Right lobe of liver (tissue), 6 donors: ENCODE results near the gene FEN1. TPM values are rescaled to one million over a fixed set of nuclear protein-coding genes. Genes with fewer than 3 reads are reported as not detected.

Experiments
- ATAC-seq, 4 donors: fragments of 200-7000 bp; cut with Tn5 transposase; one replicate each; pipeline ENCODE4 v1.9.1; 2020; ENCODE audit warnings: mild to moderate bottlenecking in 4 of 4, moderate library complexity in 4 of 4
- DNase-seq, 3 donors: peaks; one replicate each; pipeline ENCODE4 v3.0.0-alpha.2; 2020
- H3K27ac ChIP-seq, 3 donors: fragments of 200-600 bp; one replicate each; pipeline ENCODE4 v1.8.0; 2022
- H3K27me3 ChIP-seq, 2 donors: fragments of 200-600 bp; one replicate each; pipeline ENCODE4 v1.8.0; 2022
- H3K36me3 ChIP-seq, 4 donors: fragments of 200-600 bp; sonication (generic) in 1 of 4; one replicate each; pipeline versions ENCODE4 v1.5.1 to v1.8.0; 2017 to 2022; ENCODE audit warnings: control low read depth in 1 of 4
- H3K4me1 ChIP-seq, 4 donors: fragments of 200-600 bp; sonication (generic) in 1 of 4; one replicate each; pipeline versions ENCODE4 v1.5.1 to v1.8.0; 2017 to 2022; ENCODE audit warnings: control low read depth in 1 of 4
- H3K4me3 ChIP-seq, 3 donors: fragments of 200-600 bp; one replicate each; pipeline ENCODE4 v1.8.0; 2022
- H3K9me3 ChIP-seq, 4 donors: fragments of 200-600 bp; sonication (generic) in 1 of 4; one replicate each; pipeline versions ENCODE4 v1.5.1 to v1.8.0; 2017 to 2022; ENCODE audit warnings: control low read depth in 1 of 4
- POLR2A ChIP-seq: fragments of 450-650 bp; IDR thresholded peaks from one replicate; pipeline ENCODE4 v1.6.1; 2017; ENCODE audit warnings: antibody characterized with exemption, mild to moderate bottlenecking
- WGBS: methylation state at CpG from one replicate; pipeline ENCODE4 v1.1.6; 2018; ENCODE audit warnings: low coverage, low lambda C conversion rate; ENCODE audit not compliant: insufficient coverage; ENCODE audit errors: missing lambda C conversion rate; 5-methylcytosine and 5-hydroxymethylcytosine counted together
- intact Hi-C, 2 donors: fragments of 100-400 bp; cut with DNase I; formaldehyde crosslinking; loops; one replicate each; pipeline versions ENCODE4 v1.11.2 to v1.14.1; 2022
- total RNA-seq, 6 experiments: library from RNA; depleted of rRNA in 2 of 6; stranded (reverse); fragments of >200 nt in 2 of 6; fragmentation: NEBNext Ultra II Directional in 3 of 6; extraction: Animal tissue kit (Norgen Biotek cat#: 25700) in 3 of 6; gene quantifications; one replicate each; pipeline versions ENCODE4 v1.1.0 to v1.2.4, GENCODE V29; 2016 to 2023
- TF ChIP-seq, protein P1 (sequence below), 4 donors: fragments of 200-600 bp in 3 of 4; fragments of 450-650 bp in 1 of 4; IDR thresholded peaks; one replicate each; pipeline versions ENCODE4 v1.5.1 to v1.8.0; 2016 to 2022; ENCODE audit warnings: antibody characterized with exemption in 4 of 4, mild to moderate bottlenecking in 2 of 4
- donor health status: DM: no; HTN: yes; CAD: no.
- donor health status: DM: no; HTN: no; CAD: no.
- donor health status: DM: no; HTN: no; CAD: no.
- donor health status: DM: no; HTN: yes; CAD: no.
- donor health status: DM: no; HTN: yes; CAD: no.

FEN1 gene
- total RNA-seq, 6 experiments from 2014 or later: 4.0 to 13.3 (median 5.4) TPM

GRCh38 chr11:61840371-61840770 is 47.7 kb downstream of the FEN1 start:
- TF ChIP-seq POLR2A: no peak
- TF ChIP-seq, protein P1, sequence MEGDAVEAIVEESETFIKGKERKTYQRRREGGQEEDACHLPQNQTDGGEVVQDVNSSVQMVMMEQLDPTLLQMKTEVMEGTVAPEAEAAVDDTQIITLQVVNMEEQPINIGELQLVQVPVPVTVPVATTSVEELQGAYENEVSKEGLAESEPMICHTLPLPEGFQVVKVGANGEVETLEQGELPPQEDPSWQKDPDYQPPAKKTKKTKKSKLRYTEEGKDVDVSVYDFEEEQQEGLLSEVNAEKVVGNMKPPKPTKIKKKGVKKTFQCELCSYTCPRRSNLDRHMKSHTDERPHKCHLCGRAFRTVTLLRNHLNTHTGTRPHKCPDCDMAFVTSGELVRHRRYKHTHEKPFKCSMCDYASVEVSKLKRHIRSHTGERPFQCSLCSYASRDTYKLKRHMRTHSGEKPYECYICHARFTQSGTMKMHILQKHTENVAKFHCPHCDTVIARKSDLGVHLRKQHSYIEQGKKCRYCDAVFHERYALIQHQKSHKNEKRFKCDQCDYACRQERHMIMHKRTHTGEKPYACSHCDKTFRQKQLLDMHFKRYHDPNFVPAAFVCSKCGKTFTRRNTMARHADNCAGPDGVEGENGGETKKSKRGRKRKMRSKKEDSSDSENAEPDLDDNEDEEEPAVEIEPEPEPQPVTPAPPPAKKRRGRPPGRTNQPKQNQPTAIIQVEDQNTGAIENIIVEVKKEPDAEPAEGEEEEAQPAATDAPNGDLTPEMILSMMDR (IDR thresholded peaks at IDR 0.05): no peak
- no peak overlapping the region for H3K27ac ChIP-seq
- peaks cover 0 to under 1% (median 0%) of the 10 kb centered on the region in 4 donors for H3K4me1 ChIP-seq
- WGBS: 72% methylated on average over 6 of the region's 7 CpGs
- no peaks in the 10 kb centered on the region for H3K27me3 ChIP-seq
- ATAC-seq (no peak), DNase-seq (no peak)
- intact Hi-C loops: no loop called here
- H3K9me3 ChIP-seq: no peaks in the 10 kb centered on the region
- H3K36me3 ChIP-seq: peaks cover 0 to 11% (median 0%) of the 10 kb centered on the region in 4 donors
- H3K4me3 ChIP-seq: no peak overlapping the region

DNA sequence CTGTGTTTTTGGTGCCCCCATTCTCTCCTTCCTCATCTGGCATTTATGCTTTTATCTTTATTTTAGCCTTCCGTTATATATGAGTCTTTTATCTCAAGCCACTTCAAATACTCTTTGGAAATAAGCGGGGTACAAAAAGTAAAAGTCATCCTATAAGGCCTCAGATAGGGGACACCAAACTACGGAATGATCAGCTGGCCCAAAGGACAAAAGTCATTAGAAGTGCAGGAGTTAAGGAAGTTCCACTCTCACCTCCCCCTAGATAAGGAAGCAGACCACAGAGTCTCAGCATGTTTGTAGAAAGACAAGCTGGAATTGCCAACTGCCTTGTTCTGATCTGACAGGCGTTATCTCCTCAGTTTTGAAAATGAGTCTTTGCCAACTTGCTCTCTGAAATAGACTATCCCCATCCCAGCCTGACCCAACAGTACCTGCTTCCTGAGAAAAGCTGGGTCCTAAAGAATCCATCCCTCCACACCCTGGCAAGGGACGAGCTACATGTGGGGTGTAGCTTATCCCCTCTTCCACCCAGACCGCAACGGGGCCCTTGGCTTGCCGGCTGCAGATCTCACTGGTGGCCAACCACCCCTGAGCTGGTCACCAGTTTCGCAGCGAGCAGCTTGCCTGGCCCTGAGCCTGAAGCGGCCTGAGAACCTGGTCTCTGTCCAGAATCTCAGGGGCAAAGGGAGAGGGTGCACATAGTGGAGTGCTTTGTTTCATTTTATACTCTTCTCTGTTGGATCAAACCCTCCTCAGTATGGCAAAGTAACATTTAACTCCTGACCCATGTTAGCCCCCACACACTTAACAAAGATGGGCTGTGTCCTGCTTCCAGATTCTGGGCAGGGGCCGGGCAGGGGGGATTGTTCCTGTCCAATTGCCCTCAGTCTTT is 49.2 kb downstream of the FEN1 start:
- Histone ChIP-seq H3K4me3 (no peak overlapping the region), H3K9me3 (no peaks in the 10 kb centered on the region), H3K27ac (no peak overlapping the region), H3K27me3 (no peaks in the 10 kb centered on the region), H3K36me3 (peaks cover 0 to 11% (median 0%) of the 10 kb centered on the region in 4 donors), H3K4me1 (peaks cover 0 to 13% (median 0%) of the 10 kb centered on the region in 4 donors)
- intact Hi-C loops: no loop called here
- 48% methylated on average over 7 of the region's 12 CpGs for WGBS
- ATAC-seq (peak; percentile 14 to 61 (median 38)), DNase-seq (no peak)
- TF ChIP-seq, protein P1 (IDR thresholded peaks at IDR 0.05): no peak
- TF ChIP-seq POLR2A: no peak

GRCh38 chr11:61842528-61842820 is 49.8 kb downstream of the FEN1 start:
- Histone ChIP-seq H3K9me3 (no peaks in the 10 kb centered on the region), H3K27ac (no peak overlapping the region), H3K27me3 (no peaks in the 10 kb centered on the region), H3K4me1 (peaks cover 0 to 13% (median 0%) of the 10 kb centered on the region in 4 donors), H3K4me3 (no peak overlapping the region), H3K36me3 (peaks cover 0 to 11% (median 0%) of the 10 kb centered on the region in 4 donors)
- DNase-seq: no peak
- no CpG with 5 or more reads among the region's 7 CpGs for WGBS
- TF ChIP-seq, protein P1 (IDR thresholded peaks at IDR 0.05): no peak
- TF ChIP-seq POLR2A: no peak
- no peak for ATAC-seq
- intact Hi-C loops: no loop called here

- Histone ChIP-seq H3K36me3 (peaks cover 0 to 23% (median 6%) of the 10 kb centered on the region in 4 donors), H3K4me1 (peaks cover 0 to 13% (median 0%) of the 10 kb centered on the region in 4 donors), H3K27ac (no peak overlapping the region), H3K27me3 (no peaks in the 10 kb centered on the region), H3K4me3 (no peak overlapping the region), H3K9me3 (no peaks in the 10 kb centered on the region)
- 53% methylated on average over 3 of the region's 16 CpGs for whole genome bisulfite sequencing
- ATAC-seq (no peak), DNase-seq (no peak)
- intact Hi-C loops: no loop called here
- TF ChIP-seq, protein P1 (IDR thresholded peaks at IDR 0.05): no peak
- no peak for TF ChIP-seq POLR2A
These were observed 52.3 kb downstream of the FEN1 start for GRCh38 chr11:61844909-61845565.
